GM18505 (cell line): Measurements from ENCODE around the gene KRTAP10-2.

Experiments
- ATAC-seq: cut with Tn5 transposase; IDR thresholded peaks from one replicate; pipeline ENCODE4 v1.9.1; 2021; ENCODE audit not compliant: unreplicated experiment
- POLR2A ChIP-seq: IDR thresholded peaks from 4 replicates; pipeline ENCODE4 v1.6.1; 2011; ENCODE audit warnings: borderline replicate concordance; ENCODE audit not compliant: insufficient read depth, insufficient read length; ENCODE audit errors: extremely low read depth

Gene KRTAP10-2

DNA sequence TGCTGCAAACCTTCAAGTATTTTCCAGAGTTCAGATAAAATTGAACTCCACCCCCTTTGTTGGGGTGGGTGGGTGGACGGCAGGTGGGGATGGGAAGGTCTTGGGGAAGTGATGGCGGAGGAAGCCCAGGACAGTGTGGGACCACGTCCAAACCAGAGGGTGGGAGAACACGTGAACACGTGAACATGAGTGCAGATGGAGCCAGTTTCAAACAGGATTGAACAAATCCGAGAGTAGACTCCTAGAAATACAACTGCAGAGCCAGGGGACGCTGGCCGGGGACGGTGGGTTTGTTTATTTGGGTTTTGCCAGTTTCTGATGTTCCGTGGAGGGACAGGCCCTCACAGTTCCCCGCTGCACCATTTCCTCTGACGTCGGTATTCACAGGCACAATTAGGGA, 2.9 kb downstream of the KRTAP10-2 start:
- ATAC-seq: no peak
- no peak for TF ChIP-seq POLR2A

DNA sequence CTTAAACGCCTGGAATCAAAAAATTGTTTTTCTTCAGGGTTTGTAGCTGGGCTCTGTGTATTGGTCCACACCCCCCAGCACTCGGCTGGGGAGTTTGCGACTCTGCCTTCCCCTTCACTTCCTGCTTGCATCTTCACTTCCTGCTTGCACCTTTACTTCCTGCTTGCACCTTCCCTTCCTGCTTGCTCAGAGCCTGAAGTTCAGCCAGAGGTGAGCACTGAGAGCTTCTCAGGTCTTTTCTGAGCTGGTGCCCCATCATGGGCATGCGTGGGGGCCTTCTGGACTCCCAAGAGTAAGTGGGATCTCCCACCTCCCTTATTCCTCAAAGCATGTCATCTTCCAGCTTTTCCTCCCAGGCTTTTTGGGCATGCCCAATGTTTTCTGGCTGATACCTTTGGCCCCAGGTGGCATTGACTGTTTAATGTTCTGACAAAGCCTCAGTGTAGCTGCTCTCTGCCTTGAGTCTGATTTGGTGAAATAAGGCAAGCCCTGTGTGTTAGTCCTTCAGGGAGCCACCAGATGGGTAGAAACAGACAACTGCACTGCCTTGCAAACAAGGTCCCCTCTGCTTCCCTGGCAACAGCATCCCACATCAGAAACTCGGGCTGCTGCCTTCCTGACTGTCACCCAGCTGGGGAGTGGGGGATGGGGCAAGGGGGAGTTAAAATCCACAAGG, 3.5 kb downstream of the KRTAP10-2 start:
- ATAC-seq: no peak
- TF ChIP-seq POLR2A: no peak

DNA sequence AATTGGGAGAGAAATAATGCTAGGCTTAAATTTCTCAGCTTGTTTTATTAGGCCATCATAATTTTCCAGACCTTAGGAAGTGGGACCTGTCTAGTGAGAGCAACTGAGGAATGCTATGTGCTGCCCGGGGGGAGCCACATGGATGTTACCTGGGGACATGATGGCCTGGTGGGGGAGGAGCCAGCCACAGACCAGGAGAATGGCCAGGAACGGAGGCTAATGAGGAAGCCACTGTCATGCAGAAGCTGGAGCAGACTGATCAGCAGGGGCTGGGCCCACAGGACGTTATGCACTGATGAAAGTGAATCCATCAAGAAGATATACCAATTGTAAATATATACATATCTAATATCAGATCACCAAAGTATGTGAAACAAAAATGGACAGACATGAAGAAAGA, 6.7 kb downstream of the KRTAP10-2 start:
- no peak for ATAC-seq
- TF ChIP-seq POLR2A: no peak

DNA sequence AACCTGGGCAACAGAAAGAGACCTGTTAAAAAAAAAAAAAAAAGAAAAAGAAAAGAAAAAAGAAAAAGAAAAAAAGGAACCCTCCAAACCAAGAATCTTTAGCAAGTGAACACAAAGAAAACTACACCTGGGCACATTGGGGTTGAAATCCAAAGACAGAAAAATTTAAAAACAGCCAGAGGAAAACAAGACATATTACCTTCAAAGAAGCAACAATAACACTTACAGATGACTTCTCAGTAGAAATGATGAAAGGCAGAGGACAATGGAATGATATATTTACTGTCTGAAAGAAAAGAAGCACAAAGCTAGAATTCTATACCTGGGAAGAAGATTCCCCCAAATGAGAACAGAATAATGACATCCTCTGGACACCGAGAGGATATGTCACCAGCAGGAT, 8.6 kb downstream of the KRTAP10-2 start:
- TF ChIP-seq POLR2A: no peak
- no peak for ATAC-seq

DNA sequence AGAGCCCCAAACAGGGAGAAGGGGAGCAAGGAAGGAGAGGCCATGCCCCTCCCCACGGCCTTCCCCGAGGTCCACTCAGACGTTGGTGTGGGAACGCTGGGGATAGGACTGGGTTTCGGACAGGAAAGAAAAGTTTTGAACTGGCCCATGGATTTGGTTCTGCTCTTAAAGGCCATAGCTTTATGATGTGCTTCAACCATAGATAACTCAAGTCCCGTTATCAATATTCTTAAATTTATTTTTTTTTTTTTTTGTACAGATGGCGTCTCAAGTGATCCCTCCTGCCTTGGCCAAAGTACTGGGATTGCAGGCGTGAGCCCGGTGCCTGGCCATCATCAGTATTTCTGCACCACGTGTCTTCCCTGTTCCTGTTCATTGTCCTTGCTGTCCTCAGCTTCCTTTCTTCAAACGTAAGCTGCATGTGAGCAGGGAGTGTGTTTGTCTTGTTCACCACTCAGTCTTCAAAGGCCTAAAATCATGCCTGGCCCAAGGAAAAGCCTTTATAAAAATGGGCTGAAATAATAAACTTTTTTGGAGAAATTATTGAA, 10.5 kb downstream of the KRTAP10-2 start:
- no peak for TF ChIP-seq POLR2A
- ATAC-seq: no peak

DNA sequence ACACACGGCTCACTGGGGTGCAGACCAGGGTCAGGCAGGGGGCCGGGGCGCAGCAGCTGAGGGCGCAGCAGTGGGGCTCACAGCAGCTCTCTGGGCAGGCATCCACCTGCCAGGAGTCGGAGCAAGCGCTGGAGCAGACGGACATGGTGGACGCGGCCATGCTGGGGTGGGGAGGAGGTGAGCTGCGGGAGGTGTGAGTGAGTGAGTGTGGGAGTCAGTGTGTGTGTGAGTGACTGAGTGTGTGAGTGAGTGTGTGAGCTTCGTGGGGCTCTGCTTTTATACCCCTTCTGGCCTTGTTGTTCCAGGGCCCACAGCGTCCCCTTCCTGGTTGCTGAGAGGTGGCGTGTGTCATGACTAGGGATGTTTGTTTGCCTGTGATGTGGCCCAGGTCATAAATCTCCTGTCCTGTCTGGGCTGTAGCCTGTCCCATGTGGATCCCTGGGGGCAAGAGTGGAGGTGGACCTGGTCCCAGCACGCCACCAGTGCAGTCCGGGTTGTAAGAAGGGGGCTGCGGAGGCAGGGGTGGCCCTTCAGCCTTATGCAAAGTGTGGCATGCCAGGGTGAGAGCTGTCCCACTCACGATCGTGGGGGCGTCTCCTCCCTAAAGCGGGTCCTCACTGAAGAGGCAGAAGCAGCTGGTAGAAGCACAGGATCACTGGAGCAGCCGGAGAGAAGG, 11.2 kb downstream of the KRTAP10-2 start, which contains the start of gene KRTAP10-1:
TSS of gene KRTAP10-1 (minus strand) at position 205 of the 676 bp plus-strand sequence. CDS start at position 160, 45 bp downstream.
- ATAC-seq: no peak
- TF ChIP-seq POLR2A: no peak

DNA sequence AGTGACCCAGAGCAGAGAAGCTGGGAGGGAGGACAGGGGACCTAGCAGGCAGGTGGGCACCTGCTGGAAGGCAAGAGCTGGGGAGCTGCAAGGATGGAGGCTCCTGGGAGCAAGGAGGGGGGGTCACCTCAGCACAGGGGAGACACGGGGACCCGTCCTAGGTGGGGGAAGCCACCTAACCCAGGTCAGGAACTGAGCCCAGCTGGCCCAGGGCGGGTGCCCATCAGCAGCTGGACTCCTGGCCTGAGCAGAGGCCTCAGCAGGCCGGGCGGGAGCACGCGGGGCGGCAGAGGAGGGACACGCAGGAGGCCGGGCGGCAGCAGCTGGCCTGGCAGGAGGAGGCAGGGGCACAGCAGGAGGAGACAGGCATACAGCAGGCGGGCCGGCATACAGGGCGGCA, 12.3 kb downstream of the KRTAP10-2 start:
- no peak for TF ChIP-seq POLR2A
- no peak for ATAC-seq

DNA sequence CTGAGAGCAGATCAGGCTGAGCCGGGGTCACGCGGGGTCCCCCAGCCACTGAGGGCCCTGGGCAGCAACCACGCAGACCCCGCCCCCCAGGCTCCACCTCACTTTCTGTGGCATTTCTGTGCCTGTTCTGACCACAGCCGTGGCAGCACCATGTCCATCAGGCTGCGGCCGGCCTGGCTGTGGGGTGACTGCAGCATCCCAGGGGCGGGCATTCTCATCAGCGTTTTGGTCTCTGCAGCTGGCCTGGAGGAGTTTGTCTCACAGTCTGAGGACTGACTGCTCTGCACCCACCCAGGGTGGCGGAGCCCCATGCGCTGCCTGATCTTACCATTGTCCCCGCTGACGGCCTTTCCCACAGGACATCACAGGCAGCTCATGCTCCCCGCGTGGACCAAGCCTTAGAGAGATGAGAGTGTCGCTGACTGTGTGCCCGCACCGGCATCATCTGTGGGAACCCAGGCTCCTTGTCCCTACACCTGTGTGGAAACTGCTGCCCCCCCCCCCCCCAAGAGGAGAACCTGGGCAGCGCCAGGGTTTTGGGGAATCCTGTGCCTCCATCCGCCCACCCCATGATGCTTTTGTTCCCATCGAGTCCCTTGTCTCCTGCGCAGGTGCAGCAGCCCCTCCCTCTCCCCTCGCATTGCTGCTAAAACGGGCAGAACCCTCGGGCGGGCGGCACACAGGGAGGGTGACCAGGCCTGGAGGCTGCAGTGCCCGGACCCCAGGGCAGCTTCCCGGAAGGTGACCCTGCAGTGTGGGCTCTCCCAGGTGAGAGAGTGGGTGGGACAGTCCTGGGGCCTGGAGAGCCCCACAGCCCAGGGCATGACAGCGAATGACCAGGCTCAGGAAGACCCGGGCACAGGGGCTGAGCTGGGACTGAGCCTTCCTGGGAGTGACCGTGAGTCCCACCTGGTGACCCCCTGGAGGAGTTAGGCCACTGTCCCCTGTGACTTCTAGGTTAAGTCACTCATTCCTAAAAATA, 13.1 kb downstream of the KRTAP10-2 start:
- ATAC-seq: no peak
- TF ChIP-seq POLR2A: no peak

DNA sequence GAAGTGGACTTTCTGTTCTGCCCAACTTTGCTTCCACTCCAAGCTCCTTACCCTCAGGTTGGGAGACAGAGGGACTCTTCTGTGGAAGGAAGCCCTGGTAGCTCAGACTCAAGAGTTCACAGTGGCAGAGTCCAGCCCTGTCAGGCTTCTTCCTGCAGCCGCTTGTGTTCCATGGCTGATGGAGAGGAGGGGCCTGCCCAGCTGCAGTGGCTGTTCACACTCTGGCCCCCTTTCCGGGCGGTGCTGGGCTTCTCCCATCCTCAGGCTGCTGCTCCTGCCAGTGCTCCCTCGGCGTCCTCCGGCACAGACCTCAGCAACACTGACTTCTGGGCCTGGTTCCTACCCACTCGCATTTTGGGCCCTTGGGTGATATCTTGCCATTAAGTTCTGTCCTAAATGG, 15.3 kb downstream of the KRTAP10-2 start:
- ATAC-seq: no peak
- no peak for TF ChIP-seq POLR2A

DNA sequence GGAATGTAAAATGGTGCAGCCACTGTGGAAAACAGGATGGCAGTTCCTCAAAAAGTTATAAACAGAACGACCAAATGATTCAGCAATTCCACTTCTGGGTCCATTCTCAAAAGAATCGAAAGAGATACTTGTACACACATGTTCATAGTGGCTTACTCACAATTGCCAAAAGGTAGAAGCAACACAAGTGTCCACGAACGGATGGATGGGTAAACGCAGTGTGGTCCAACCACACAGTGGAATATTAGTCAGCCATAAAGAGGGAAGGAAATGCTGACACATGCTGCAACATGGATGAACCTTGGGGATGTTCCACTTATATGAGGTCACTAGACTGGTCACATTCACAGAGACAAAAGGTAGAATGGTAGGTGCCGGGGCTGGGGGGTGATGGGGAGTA, 16.6 kb downstream of the KRTAP10-2 start:
- no peak for ATAC-seq
- no peak for TF ChIP-seq POLR2A

DNA sequence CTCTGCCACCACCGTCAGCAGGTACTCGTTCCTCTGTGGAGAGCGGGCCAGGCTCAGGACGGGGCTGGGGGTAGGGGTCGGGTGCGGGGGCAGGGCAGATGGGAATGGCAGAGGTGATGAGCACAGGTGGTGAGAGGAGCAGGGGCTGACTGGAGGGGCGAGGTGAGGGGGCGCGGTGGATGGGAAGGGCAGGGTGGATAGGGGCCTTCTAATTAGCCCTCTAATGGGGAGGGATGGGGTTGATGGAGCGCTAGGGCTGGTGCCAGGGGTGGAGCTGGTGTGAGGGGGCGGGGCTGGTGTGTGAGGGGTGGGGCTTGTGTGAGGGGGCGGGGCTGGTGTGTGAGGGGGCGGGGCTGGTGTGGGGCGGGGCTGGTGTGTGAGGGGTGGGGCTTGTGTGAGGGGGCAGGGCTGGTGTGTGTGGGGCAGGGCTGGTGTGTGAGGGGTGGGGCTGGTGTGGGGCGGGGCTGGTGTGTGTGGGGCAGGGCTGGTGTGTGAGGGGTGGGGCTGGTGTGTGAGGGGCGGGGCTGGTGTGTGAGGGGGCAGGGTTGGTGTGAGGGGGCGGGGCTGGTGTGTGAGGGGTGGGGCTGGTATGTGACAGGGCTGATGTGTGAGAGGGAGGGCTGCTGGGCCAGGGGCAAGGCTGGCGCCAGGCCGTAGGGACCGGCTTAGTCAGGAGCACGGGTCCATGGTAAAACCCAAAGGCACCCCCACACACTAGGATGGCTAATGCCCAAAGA, 17.2 kb downstream of the KRTAP10-2 start:
- no peak for TF ChIP-seq POLR2A
- no peak for ATAC-seq

DNA sequence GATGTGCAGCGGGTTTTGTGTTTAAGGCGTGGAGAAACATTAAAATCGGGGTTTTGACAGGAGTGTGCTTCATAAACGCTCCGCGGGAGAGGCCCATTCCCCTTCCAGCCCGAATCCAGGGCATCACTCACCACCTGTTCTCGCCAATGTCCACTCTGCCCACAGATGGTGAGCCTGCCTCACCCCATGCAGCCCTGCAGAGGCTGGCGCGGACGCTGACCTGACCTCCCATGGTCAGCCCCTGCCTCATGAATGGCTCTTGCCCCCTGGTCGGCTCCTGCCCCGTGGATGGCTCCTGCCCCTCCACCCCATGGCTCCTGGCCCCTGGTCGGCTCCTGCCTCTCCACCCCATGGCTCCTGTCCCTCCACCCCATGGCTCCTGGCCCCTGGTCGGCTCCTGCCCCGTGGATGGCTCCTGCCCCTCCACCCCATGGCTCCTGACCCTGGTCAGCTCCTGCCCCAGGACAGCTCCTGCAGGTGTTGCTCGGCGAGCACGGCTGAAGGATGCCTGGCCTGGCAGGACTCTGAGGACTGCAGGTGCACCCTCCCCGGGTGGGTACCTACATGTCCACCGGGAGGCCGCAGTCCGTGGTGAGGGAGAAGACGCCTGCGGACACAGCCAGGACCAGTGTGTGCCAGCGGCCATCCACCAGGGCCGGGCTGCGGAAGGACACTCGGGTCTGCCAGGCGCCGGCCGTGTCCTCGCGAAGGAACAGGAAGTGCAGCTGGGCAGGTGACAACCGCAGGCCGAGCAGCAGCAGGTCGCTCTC, 18.0 kb downstream of the KRTAP10-2 start:
- ATAC-seq: no peak
- TF ChIP-seq POLR2A: no peak

DNA sequence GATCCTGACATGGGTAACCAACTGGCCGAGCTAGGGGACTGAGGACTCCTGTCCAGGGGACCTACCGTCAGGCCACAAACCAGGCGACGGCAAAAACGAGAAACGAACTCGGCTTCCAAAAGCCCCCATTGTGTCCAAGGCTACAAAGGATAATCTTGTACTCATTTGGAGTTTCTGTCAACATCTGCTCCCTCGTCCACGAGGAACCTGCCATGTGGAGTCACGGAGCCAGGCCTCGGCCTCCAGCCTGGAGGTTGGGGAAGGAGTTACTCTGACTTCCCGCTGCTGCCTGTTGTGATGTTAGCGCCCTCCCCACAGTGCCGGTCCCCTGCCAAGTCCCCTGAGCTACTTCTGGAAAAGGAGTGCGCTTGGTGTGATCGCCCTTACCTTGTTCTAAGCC, 18.6 kb downstream of the KRTAP10-2 start:
- no peak for TF ChIP-seq POLR2A
- no peak for ATAC-seq
